GM23338 (cell line): ENCODE data around the gene GOLGA6L9. TPM values are rescaled to one million over a fixed set of nuclear protein-coding genes. Genes with fewer than 3 reads are reported as not detected.
"Not testable (repeated sequence)": the region's sequence is repeated elsewhere in the genome, so short reads cannot be mapped to it uniquely, and the experiment has no call there.

Experiments
- ATAC-seq: fragments of 200-7000 bp; cut with Tn5 transposase; 3 replicates; pipeline ENCODE4 v1.9.1; 2020
- DNase-seq: peaks from one replicate; pipeline ENCODE4 v3.0.0-alpha.2; 2015; ENCODE audit warnings: low spot score
- H2AFZ ChIP-seq: fragments of 200-600 bp; sonication (generic); 2 replicates; pipeline ENCODE4 v1.8.0; 2016; ENCODE audit warnings: antibody characterized with exemption, mild to moderate bottlenecking, moderate library complexity
- H3F3A ChIP-seq: fragments of 200-600 bp; sonication (generic); replicated peaks from 2 replicates; pipeline ENCODE4 v1.8.0; 2017; ENCODE audit warnings: antibody characterized with exemption, mixed run types, low read depth
- H3K27ac ChIP-seq: fragments of 200-600 bp; sonication (generic); 2 replicates; pipeline ENCODE4 v1.6.1; 2016; ENCODE audit warnings: low read depth
- H3K27me3 ChIP-seq: fragments of 200-600 bp; sonication (generic); 2 replicates; pipeline ENCODE4 v1.8.0; 2016; ENCODE audit warnings: mild to moderate bottlenecking, mixed run types, moderate library complexity; ENCODE audit not compliant: insufficient read depth
- H3K36me3 ChIP-seq: fragments of 200-600 bp; sonication (generic); 2 replicates; pipeline ENCODE4 v1.8.0; 2016; ENCODE audit warnings: mild to moderate bottlenecking; ENCODE audit not compliant: insufficient read depth
- H3K4me1 ChIP-seq: fragments of 200-600 bp; sonication (generic); 2 replicates; pipeline ENCODE4 v1.8.0; 2016; ENCODE audit warnings: mild to moderate bottlenecking, moderate library complexity; ENCODE audit not compliant: insufficient read depth
- H3K4me2 ChIP-seq: fragments of 200-600 bp; sonication (generic); 2 replicates; pipeline ENCODE4 v1.7.1; 2017; ENCODE audit warnings: mixed run types
- H3K4me3 ChIP-seq: fragments of 200-600 bp; sonication (generic); 2 replicates; pipeline ENCODE4 v1.6.1; 2016; ENCODE audit warnings: mixed run types
- H3K79me2 ChIP-seq: fragments of 200-600 bp; sonication (generic); replicated peaks from 2 replicates; pipeline ENCODE4 v1.8.0; 2017; ENCODE audit warnings: mild to moderate bottlenecking; ENCODE audit not compliant: insufficient read depth
- H3K9me2 ChIP-seq: fragments of 200-600 bp; sonication (generic); 2 replicates; pipeline ENCODE4 v1.8.0; 2017; ENCODE audit not compliant: insufficient read depth
- H4K20me1 ChIP-seq: fragments of 200-600 bp; sonication (generic); replicated peaks from 2 replicates; pipeline ENCODE4 v1.8.0; 2017; ENCODE audit warnings: mild to moderate bottlenecking; ENCODE audit not compliant: insufficient read depth
- H3K27ac Mint-ChIP-seq: 2 replicates; pipeline ENCODE4 v1.8.0; 2020; ENCODE audit warnings: inconsistent platforms, mild to moderate bottlenecking, moderate library complexity, mixed read lengths
- H3K27me3 Mint-ChIP-seq: 3 replicates; pipeline ENCODE4 v1.8.0; 2022; ENCODE audit warnings: low read depth, mild to moderate bottlenecking, moderate library complexity, mixed read lengths, inconsistent platforms; ENCODE audit not compliant: insufficient read depth, poor library complexity
- H3K36me3 Mint-ChIP-seq: 3 replicates; pipeline ENCODE4 v1.8.0; 2021; ENCODE audit warnings: low read depth, mild to moderate bottlenecking, inconsistent platforms, moderate library complexity, mixed read lengths
- H3K4me1 Mint-ChIP-seq: 3 replicates; pipeline ENCODE4 v1.8.0; 2020; ENCODE audit warnings: mild to moderate bottlenecking, inconsistent platforms, mixed read lengths
- H3K4me3 Mint-ChIP-seq: 3 replicates; pipeline ENCODE4 v1.8.0; 2021; ENCODE audit warnings: moderate library complexity, mild to moderate bottlenecking, inconsistent platforms, mixed read lengths
- H3K9me3 Mint-ChIP-seq: 3 replicates; pipeline ENCODE4 v1.8.0; 2020; ENCODE audit warnings: moderate library complexity, mild to moderate bottlenecking, inconsistent platforms, mixed read lengths
- CREB1 ChIP-seq: fragments of 250-450 bp; sonication (Bioruptor Pico); IDR thresholded peaks from 2 replicates; pipeline ENCODE4 v1.5.0; 2020; ENCODE audit warnings: low read depth, mild to moderate bottlenecking, moderate library complexity
- EZH2phosphoT487 ChIP-seq: fragments of 200-600 bp; sonication (generic); IDR thresholded peaks from one replicate; pipeline ENCODE4 v1.8.1; 2018; ENCODE audit warnings: antibody characterized with exemption; ENCODE audit not compliant: unreplicated experiment
- POLR2AphosphoS5 ChIP-seq: IDR thresholded peaks from 2 replicates; pipeline ENCODE4 v1.6.1; 2016; ENCODE audit warnings: antibody characterized with exemption, low read depth
- REST ChIP-seq: IDR thresholded peaks from one replicate; pipeline ENCODE4 v1.6.1; 2018; ENCODE audit warnings: antibody characterized with exemption; ENCODE audit not compliant: unreplicated experiment
- STAT1 ChIP-seq: IDR thresholded peaks from one replicate; pipeline ENCODE4 v1.6.1; 2016; ENCODE audit warnings: antibody characterized with exemption; ENCODE audit not compliant: unreplicated experiment
- ZNF331 ChIP-seq: fragments of 250-450 bp; sonication (Bioruptor Pico); IDR thresholded peaks from 2 replicates; pipeline ENCODE4 v1.5.0; 2020; ENCODE audit warnings: low read depth, mild to moderate bottlenecking, moderate library complexity
- polyA plus RNA-seq: library from polyadenylated mRNA; unstranded; fragments of >200 nt; fragmentation: Nextera tagmentation; extraction: Ambion mirVana; gene quantifications from 2 replicates; pipeline ENCODE4 v1.2.1, GENCODE V29; 2016
- total RNA-seq: library from RNA; depleted of rRNA; stranded (reverse); fragments of >200 nt; shearing (Covaris generic); gene quantifications from 2 replicates; pipeline ENCODE4 v1.2.3, GENCODE V29; 2014

GOLGA6L9 gene
- total and polyA plus RNA-seq, 2 experiments from 2014 or later: 11.0 to 12.7 TPM

- Mint-ChIP-seq H3K4me1 (peaks cover 29% of the 10 kb centered on the region), H3K4me3 (no peak overlapping the region), H3K27ac (peak overlapping the region; percentile 84), H3K36me3 (peaks cover 9% of the 10 kb centered on the region; the same call in 2 of the 3 replicates), H3K27me3 (peaks cover 3% of the 10 kb centered on the region), H3K9me3 (no peaks in the 10 kb centered on the region)
- H3K36me3 ChIP-seq: no peaks in the 10 kb centered on the region
- peaks cover 81% of the 10 kb centered on the region for H3K79me2 ChIP-seq
- no peaks in the 10 kb centered on the region for H3K9me2 ChIP-seq
- H3K4me2 ChIP-seq: peak overlapping the region; percentile 62
- no peak for DNase-seq
- peak overlapping the region; percentile 29; the same call in 1 of the 2 replicates for H3K27ac ChIP-seq
- peaks cover 10% of the 10 kb centered on the region; the same call in 1 of the 2 replicates for H4K20me1 ChIP-seq
- no peak for TF ChIP-seq POLR2AphosphoS5
- TF ChIP-seq STAT1: no peak
- TF ChIP-seq REST: no peak
- TF ChIP-seq CREB1 (CRISPR knock-in tag): no peak
- no peak for TF ChIP-seq EZH2phosphoT487
- no peak for TF ChIP-seq ZNF331 (CRISPR knock-in tag)
- peak; percentile 34; the same call in 1 of the 3 replicates for ATAC-seq
- H3K27me3 ChIP-seq: no peaks in the 10 kb centered on the region
- no peaks in the 10 kb centered on the region for H3F3A ChIP-seq
- H2AFZ ChIP-seq: no peak overlapping the region
- H3K4me3 ChIP-seq: 0 out of 2 replicates have a peak overlapping the region, but pooled peaks have one; percentile 9
- H3K4me1 ChIP-seq: peaks cover 27% of the 10 kb centered on the region
These were observed 30.8 kb upstream of the GOLGA6L9 start for GRCh38 chr15:82398785-82399184.

DNA sequence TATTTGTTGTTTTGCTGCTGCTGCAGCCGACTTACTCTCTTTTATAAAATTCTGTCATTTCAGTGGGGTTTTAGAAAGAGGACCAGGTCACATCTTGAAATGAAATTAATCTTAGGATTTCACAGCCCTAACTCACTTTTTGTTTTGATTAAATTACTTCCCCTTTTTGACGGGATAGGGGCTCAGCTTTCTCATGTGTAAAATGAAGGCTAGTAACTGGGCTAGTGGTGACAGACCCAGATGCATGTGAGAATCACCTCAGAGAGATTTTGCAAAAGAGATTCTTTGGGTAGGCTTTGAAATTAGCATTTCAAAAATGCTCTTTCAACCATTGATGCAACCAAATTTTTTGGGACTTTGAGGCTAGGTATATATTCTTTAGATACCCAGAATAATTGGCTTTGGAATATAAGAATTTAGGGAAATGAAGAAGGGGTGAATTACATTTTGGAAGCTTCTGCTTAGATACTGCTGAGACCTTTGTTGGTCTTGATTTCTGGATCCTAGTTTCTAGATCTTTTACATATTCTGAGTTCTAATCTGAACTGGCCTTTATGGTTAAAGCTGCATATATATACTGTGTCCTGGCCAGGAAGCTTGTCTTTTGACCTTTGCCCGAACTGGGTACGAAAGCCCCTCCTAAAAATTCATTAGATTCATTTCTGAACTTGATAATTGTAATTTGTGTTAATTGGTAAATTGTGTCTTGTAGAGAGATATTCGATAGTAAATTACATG, 30.1 kb upstream of the GOLGA6L9 start:
- H3K27me3 ChIP-seq, H2AFZ ChIP-seq, DNase-seq, H3K4me3 Mint-ChIP-seq, H3K9me2 ChIP-seq, H3F3A ChIP-seq, H3K36me3 ChIP-seq, H3K36me3 Mint-ChIP-seq, H3K9me3 Mint-ChIP-seq, H3K27me3 Mint-ChIP-seq: not testable (repeated sequence)
- Histone ChIP-seq H3K79me2 (peaks cover 77% of the 10 kb centered on the region), H3K4me2 (peak overlapping the region; percentile 62), H3K4me3 (0 out of 2 replicates have a peak overlapping the region, but pooled peaks have one; percentile 9), H3K4me1 (peaks cover 28% of the 10 kb centered on the region), H3K27ac (peak overlapping the region; percentile 29; the same call in 1 of the 2 replicates), H4K20me1 (peaks cover 10% of the 10 kb centered on the region; the same call in 1 of the 2 replicates)
- peak; percentile 47; the same call in 2 of the 3 replicates for ATAC-seq
- Mint-ChIP-seq H3K4me1 (peaks cover 30% of the 10 kb centered on the region), H3K27ac (peak overlapping the region; percentile 84; the same call in 1 of the 2 replicates)

- H3K27me3 Mint-ChIP-seq, H3K27ac ChIP-seq, H3K27ac Mint-ChIP-seq, DNase-seq, ATAC-seq, H3K4me3 Mint-ChIP-seq, H3K9me3 Mint-ChIP-seq, H3K4me3 ChIP-seq, H3K9me2 ChIP-seq, H3K36me3 ChIP-seq, H3K4me2 ChIP-seq, H3K27me3 ChIP-seq, H2AFZ ChIP-seq, H3F3A ChIP-seq: not testable (repeated sequence)
- H3K4me1 Mint-ChIP-seq: peaks cover 30% of the 10 kb centered on the region
- peaks cover 56% of the 10 kb centered on the region for H3K79me2 ChIP-seq
- H3K36me3 Mint-ChIP-seq: peaks cover 16% of the 10 kb centered on the region
- peaks cover 10% of the 10 kb centered on the region; the same call in 1 of the 2 replicates for H4K20me1 ChIP-seq
- H3K4me1 ChIP-seq: peaks cover 28% of the 10 kb centered on the region
These were observed 27.7 kb upstream of the GOLGA6L9 start for GRCh38 chr15:82401918-82402317.

- Histone ChIP-seq H4K20me1 (peaks cover 10% of the 10 kb centered on the region; the same call in 1 of the 2 replicates), H3K79me2 (peaks cover 53% of the 10 kb centered on the region), H3K4me1 (peaks cover 28% of the 10 kb centered on the region)
- ATAC-seq, H3K4me2 ChIP-seq, H3K36me3 ChIP-seq, DNase-seq, H3K27ac Mint-ChIP-seq, H3K27me3 Mint-ChIP-seq, H3K27ac ChIP-seq, H3K9me2 ChIP-seq, H3K27me3 ChIP-seq, H3K4me3 ChIP-seq, H3K9me3 Mint-ChIP-seq, H3F3A ChIP-seq, H3K4me3 Mint-ChIP-seq, H2AFZ ChIP-seq: not testable (repeated sequence)
- Mint-ChIP-seq H3K36me3 (peaks cover 16% of the 10 kb centered on the region), H3K4me1 (peaks cover 30% of the 10 kb centered on the region)
These were observed 27.3 kb upstream of the GOLGA6L9 start for GRCh38 chr15:82402341-82402740.
